ENCODE results near the gene LRRD1. TPM values are rescaled to one million over a fixed set of nuclear protein-coding genes. Genes with fewer than 3 reads are reported as not detected.
A peak's percentile ranks its signal among the peaks of the same experiment; 100 is the strongest.

LRRD1 gene
- total and polyA plus RNA-seq, 2 of the 13 experiments (the other 11 are each of a cell fraction or from before 2014, with no cell fraction given): 0.03 TPM; not detected in 1

DNA sequence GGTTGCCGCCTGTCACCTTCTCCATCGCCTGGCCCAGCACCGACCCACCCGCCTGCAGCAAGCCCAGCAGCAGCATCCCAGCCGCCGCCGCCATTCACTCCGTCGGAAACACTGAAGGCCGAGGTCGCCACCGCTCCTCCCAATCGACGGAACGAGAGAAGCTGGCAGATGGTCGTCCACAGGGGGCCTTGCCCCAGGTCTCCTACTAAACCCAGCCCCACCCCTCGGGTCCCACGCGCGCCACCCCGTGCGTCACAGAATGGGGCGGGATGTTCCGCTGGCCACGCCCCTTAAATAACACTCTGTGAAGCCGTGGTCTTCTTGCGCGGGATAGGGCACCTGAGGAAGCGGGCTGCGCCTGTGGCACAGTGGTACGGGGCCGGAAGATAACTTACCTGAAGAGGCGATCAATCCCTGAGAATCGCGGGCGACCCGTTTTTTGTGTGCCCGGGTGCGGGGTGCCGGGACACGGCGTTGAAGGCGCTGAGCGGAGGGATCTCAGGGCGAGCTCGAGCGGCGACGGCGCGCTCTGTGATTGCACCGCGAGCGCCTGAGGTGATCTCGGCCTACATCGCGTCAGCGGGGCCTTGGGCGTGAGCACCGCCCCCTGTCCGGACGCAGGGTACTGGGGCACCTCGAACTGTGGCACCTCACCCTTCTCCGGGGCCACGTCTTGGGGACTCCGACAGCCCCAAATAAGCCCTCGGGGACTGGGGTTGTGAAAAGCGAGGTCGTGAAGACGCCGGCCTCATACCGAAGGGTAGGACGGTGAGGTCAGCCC lies 44.5 kb downstream of the LRRD1 start, which contains the start of gene CYP51A1 (continued):
- TF ChIP-seq, protein P1, sequence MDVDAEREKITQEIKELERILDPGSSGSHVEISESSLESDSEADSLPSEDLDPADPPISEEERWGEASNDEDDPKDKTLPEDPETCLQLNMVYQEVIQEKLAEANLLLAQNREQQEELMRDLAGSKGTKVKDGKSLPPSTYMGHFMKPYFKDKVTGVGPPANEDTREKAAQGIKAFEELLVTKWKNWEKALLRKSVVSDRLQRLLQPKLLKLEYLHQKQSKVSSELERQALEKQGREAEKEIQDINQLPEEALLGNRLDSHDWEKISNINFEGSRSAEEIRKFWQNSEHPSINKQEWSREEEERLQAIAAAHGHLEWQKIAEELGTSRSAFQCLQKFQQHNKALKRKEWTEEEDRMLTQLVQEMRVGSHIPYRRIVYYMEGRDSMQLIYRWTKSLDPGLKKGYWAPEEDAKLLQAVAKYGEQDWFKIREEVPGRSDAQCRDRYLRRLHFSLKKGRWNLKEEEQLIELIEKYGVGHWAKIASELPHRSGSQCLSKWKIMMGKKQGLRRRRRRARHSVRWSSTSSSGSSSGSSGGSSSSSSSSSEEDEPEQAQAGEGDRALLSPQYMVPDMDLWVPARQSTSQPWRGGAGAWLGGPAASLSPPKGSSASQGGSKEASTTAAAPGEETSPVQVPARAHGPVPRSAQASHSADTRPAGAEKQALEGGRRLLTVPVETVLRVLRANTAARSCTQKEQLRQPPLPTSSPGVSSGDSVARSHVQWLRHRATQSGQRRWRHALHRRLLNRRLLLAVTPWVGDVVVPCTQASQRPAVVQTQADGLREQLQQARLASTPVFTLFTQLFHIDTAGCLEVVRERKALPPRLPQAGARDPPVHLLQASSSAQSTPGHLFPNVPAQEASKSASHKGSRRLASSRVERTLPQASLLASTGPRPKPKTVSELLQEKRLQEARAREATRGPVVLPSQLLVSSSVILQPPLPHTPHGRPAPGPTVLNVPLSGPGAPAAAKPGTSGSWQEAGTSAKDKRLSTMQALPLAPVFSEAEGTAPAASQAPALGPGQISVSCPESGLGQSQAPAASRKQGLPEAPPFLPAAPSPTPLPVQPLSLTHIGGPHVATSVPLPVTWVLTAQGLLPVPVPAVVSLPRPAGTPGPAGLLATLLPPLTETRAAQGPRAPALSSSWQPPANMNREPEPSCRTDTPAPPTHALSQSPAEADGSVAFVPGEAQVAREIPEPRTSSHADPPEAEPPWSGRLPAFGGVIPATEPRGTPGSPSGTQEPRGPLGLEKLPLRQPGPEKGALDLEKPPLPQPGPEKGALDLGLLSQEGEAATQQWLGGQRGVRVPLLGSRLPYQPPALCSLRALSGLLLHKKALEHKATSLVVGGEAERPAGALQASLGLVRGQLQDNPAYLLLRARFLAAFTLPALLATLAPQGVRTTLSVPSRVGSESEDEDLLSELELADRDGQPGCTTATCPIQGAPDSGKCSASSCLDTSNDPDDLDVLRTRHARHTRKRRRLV (CRISPR knock-in tag; IDR thresholded peaks at IDR 0.05): peak; percentile 95
- no peak for TF ChIP-seq HMG20B (CRISPR knock-in tag; conservative IDR thresholded peaks at IDR 0.05)
- TF ChIP-seq, protein P2, sequence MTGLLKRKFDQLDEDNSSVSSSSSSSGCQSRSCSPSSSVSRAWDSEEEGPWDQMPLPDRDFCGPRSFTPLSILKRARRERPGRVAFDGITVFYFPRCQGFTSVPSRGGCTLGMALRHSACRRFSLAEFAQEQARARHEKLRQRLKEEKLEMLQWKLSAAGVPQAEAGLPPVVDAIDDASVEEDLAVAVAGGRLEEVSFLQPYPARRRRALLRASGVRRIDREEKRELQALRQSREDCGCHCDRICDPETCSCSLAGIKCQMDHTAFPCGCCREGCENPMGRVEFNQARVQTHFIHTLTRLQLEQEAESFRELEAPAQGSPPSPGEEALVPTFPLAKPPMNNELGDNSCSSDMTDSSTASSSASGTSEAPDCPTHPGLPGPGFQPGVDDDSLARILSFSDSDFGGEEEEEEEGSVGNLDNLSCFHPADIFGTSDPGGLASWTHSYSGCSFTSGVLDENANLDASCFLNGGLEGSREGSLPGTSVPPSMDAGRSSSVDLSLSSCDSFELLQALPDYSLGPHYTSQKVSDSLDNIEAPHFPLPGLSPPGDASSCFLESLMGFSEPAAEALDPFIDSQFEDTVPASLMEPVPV (CRISPR knock-in tag; IDR thresholded peaks at IDR 0.05): peak; percentile 83; the same call in 1 of the 2 replicates
- TF ChIP-seq FOXA3 (CRISPR knock-in tag; IDR thresholded peaks at IDR 0.05): peak; percentile 56; the same call in 1 of the 2 replicates
- peak; percentile 94 for TF ChIP-seq SP1 (IDR thresholded peaks at IDR 0.05)
- TF ChIP-seq SP1 (CRISPR knock-in tag; IDR thresholded peaks at IDR 0.05): peak; percentile 98
- no peak for TF ChIP-seq MTA3 (CRISPR knock-in tag; IDR thresholded peaks at IDR 0.05)
- peak; percentile 72; the same call in 1 of the 2 replicates for TF ChIP-seq ZNF160 (CRISPR knock-in tag; IDR thresholded peaks at IDR 0.05)
- TF ChIP-seq ZNF225 (CRISPR knock-in tag; IDR thresholded peaks at IDR 0.05): no peak
- TF ChIP-seq DMAP1 (CRISPR knock-in tag; IDR thresholded peaks at IDR 0.05): peak; percentile 91
- TF ChIP-seq, protein P3, sequence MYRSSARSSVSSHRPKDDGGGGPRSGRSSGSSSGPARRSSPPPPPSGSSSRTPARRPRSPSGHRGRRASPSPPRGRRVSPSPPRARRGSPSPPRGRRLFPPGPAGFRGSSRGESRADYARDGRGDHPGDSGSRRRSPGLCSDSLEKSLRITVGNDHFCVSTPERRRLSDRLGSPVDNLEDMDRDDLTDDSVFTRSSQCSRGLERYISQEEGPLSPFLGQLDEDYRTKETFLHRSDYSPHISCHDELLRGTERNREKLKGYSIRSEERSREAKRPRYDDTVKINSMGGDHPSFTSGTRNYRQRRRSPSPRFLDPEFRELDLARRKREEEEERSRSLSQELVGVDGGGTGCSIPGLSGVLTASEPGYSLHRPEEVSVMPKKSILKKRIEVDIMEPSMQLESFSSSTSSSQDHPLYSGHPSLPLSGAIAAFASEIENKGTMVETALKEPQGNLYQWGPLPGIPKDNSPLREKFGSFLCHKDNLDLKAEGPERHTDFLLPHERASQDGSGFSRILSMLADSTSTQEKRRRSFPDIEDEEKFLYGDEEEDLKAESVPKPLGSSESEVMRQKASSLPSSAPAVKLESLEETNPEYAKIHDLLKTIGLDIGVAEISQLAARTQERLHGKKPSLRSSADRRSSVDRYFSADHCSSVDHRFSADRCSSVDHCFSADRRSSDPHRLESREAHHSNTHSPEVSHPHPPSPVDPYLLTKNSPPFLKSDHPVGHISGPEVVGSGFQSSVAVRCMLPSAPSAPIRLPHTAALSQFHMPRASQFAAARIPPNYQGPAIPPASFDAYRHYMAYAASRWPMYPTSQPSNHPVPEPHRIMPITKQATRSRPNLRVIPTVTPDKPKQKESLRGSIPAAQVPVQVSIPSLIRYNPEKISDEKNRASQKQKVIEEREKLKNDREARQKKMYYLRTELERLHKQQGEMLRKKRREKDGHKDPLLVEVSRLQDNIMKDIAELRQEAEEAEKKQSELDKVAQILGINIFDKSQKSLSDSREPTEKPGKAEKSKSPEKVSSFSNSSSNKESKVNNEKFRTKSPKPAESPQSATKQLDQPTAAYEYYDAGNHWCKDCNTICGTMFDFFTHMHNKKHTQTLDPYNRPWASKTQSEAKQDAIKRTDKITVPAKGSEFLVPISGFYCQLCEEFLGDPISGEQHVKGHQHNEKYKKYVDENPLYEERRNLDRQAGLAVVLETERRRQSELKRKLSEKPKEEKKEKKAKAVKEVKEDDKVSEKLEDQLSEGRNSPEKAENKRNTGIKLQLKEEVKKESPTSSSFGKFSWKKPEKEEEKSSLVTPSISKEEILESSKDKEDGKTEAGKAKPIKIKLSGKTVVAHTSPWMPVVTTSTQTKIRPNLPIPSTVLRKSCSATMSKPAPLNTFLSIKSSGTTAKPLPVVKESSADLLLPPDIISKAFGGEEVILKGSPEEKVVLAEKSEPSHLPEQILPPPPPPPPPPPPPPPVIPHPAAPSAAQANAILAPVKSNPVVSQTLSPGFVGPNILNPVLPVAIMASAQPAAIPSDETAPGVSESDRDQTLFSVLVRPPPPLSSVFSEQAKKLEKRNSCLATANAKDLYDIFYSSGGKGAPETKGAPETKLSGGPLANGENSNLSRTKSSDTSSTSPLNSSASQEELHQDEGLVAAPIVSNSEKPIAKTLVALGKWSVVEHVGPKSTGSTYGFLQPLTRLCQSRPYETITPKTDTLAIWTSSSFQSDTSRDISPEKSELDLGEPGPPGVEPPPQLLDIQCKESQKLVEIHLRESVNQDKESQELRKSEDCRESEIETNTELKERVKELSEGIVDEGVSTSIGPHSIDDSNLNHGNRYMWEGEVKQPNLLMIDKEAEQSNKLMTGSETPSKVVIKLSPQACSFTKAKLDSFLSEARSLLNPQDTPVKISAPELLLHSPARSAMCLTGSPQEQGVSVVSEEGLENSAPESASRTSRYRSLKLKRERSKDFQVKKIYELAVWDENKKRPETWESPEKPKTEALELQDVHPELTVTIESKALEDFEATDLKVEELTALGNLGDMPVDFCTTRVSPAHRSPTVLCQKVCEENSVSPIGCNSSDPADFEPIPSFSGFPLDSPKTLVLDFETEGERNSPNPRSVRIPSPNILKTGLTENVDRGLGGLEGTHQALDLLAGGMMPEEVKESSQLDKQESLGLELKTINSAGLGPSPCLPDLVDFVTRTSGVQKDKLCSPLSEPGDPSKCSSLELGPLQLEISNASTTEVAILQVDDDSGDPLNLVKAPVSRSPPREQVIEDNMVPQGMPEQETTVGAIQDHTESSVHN (CRISPR knock-in tag; IDR thresholded peaks at IDR 0.05): peak; percentile 56
- 0 out of 2 replicates have a peak, but pooled peaks have one; percentile 48 for TF ChIP-seq HNRNPUL1 (IDR thresholded peaks at IDR 0.05; ENCODE audit: low read depth, low read length)
- peak; percentile 43; the same call in 1 of the 2 replicates for TF ChIP-seq ZFP90 (CRISPR knock-in tag; IDR thresholded peaks at IDR 0.05; ENCODE audit: borderline replicate concordance)
- peak; percentile 100 for TF ChIP-seq SP4 (CRISPR knock-in tag; IDR thresholded peaks at IDR 0.05)
- peak; percentile 86 for TF ChIP-seq BORCS8-MEF2B (CRISPR knock-in tag; IDR thresholded peaks at IDR 0.05)

Measured in HepG2 (cell line).